Heart left ventricle (tissue), 16 donors: ENCODE data around the gene RNF6. TPM values are rescaled to one million over a fixed set of nuclear protein-coding genes. Genes with fewer than 3 reads are reported as not detected.

Experiments
- ATAC-seq, 4 donors: fragments of 200-7000 bp; cut with Tn5 transposase; one replicate each; pipeline ENCODE4 v1.9.1; 2020 to 2022; ENCODE audit warnings: moderate library complexity in 4 of 4, mild to moderate bottlenecking in 3 of 4, moderate number of reproducible peaks in 1 of 4
- DNase-seq, 5 donors: peaks; one replicate each; pipeline ENCODE4 v3.0.0-alpha.2; 2020
- H3K27ac ChIP-seq, 12 donors: fragments of 200-600 bp; sonication (generic) in 4 of 12; one replicate each; pipeline versions ENCODE4 v1.5.0 to v1.8.0; 2016 to 2022; ENCODE audit warnings: mild to moderate bottlenecking in 2 of 12
- H3K27me3 ChIP-seq, 9 donors: fragments of 200-600 bp; sonication (generic) in 2 of 9; one replicate each; pipeline versions ENCODE4 v1.5.1 to v1.8.0; 2016 to 2022; ENCODE audit warnings: mild to moderate bottlenecking in 3 of 9
- H3K36me3 ChIP-seq, 9 donors: fragments of 200-600 bp; sonication (generic) in 2 of 9; one replicate each; pipeline versions ENCODE4 v1.5.0 to v1.8.0; 2018 to 2022; ENCODE audit warnings: mild to moderate bottlenecking in 2 of 9
- H3K4me1 ChIP-seq, 12 donors: fragments of 200-600 bp; sonication (generic) in 4 of 12; one replicate each; pipeline versions ENCODE4 v1.5.0 to v1.8.0; 2016 to 2022; ENCODE audit warnings: mild to moderate bottlenecking in 3 of 12
- H3K4me3 ChIP-seq, 12 donors: fragments of 200-600 bp; sonication (generic) in 4 of 12; one replicate each; pipeline versions ENCODE4 v1.5.0 to v1.8.0; 2017 to 2022; ENCODE audit warnings: mild to moderate bottlenecking in 9 of 12, moderate library complexity in 4 of 12
- H3K9me3 ChIP-seq, 12 donors: fragments of 200-600 bp; sonication (generic) in 4 of 12; one replicate each; pipeline versions ENCODE4 v1.5.0 to v1.8.0; 2016 to 2022; ENCODE audit warnings: mild to moderate bottlenecking in 1 of 12
- CTCF ChIP-seq, 12 donors: fragments of 200-600 bp; sonication (generic) in 4 of 12; IDR thresholded peaks; one replicate each; pipeline versions ENCODE4 v1.5.0 to v1.8.0; 2018 to 2022; ENCODE audit warnings: antibody characterized with exemption in 12 of 12, mild to moderate bottlenecking in 5 of 12
- POLR2A ChIP-seq, 2 donors: fragments of 450-650 bp; IDR thresholded peaks; one replicate each; pipeline ENCODE4 v1.6.1; 2017; ENCODE audit warnings: antibody characterized with exemption in 2 of 2, mild to moderate bottlenecking in 2 of 2, moderate library complexity in 2 of 2
- WGBS, 4 donors: extraction: QIAGEN DNeasy Blood & Tissue Kit in 2 of 4; methylation state at CpG; one replicate each; pipeline versions ENCODE4 v1.1.5 to v1.1.7; 2013 to 2018; 5-methylcytosine and 5-hydroxymethylcytosine counted together
- intact Hi-C, 10 donors: fragments of 100-400 bp; cut with DNase I; formaldehyde crosslinking; loops; one replicate each; pipeline versions ENCODE4 v1.11.1 to v1.14.2; 2022
- polyA plus RNA-seq, 2 donors: library from polyadenylated mRNA; stranded (reverse); fragments of 200-250 nt; gene quantifications; one replicate each; pipeline ENCODE4 v1.2.3, GENCODE V29; 2013
- total RNA-seq, 9 donors: library from RNA; depleted of rRNA in 2 of 9; stranded (reverse); fragments of >200 nt in 2 of 9; fragmentation: NEBNext Ultra II Directional in 3 of 9; extraction: Animal tissue kit (Norgen Biotek cat#: 25700) in 3 of 9; gene quantifications; one replicate each; pipeline versions ENCODE4 v1.1.0 to v1.2.4, GENCODE V29; 2016 to 2023
- donor health status: ischemic (EF 13 %, LVEDD 7.1; RV severe dilation, severe dysfunction).
- donor health status: healthy with polysubstance abuse.
- donor health status: DM: no; HTN: yes; CAD: no.
- donor health status: DM: no; HTN: no; CAD: no.
- donor health status: ischemic (EF 25% LVEDD 6.9; RV normal size, moderate dysfunction).
- donor health status: ischemic (EF 25% LVEDD 5.7; RV mildly dilated, moderate dysfunction).
- donor health status: healthy.
- donor health status: DM: yes; HTN: yes; CAD: no.
- donor health status: ischemic (EF 35%, LVEDD 5.7; RV mildly dilated, moderate dysfunction).
- donor health status: nonischemic (EF 11% LVEDD 7.7; RV severe dilation, severe dysfunction).
- donor health status: DM: yes; HTN: yes; CAD: no.
- donor health status: PGD.
- donor health status: ischemic (EF 29% LVEDD 5.4; RV normal size, mild dysfunction).
- donor health status: nonischemic (EF 23%, LVEDD 6.1; RV moderate dilation, normal function).

RNF6 gene
- total and polyA plus RNA-seq, 11 donors, result 8.6 to 38.2 (median 23.8) TPM

- Histone ChIP-seq H3K27me3 (no peaks in the 10 kb centered on the region), H3K4me3 (no peak overlapping the region), H3K27ac (no peak overlapping the region), H3K4me1 (peaks cover 0 to 13% (median 0%) of the 10 kb centered on the region in 12 donors), H3K36me3 (no peaks in the 10 kb centered on the region), H3K9me3 (no peaks in the 10 kb centered on the region)
- 55 to 62% (median 56%) methylated on average over 2 of the region's 2 CpGs for WGBS, 4 donors
- intact Hi-C loops, result loop anchor here in 1 of 10 donors (2.0 kb wide), 1 partner anchor 17 kb away; no protein-coding TSS in a partner anchor
- no peak for ATAC-seq
- no peak for DNase-seq
- TF ChIP-seq CTCF (IDR thresholded peaks at IDR 0.05), result no peak
- TF ChIP-seq POLR2A (IDR thresholded peaks at IDR 0.05), result no peak
These were observed 6.0 kb upstream of the RNF6 start for GRCh38 chr13:26228096-26228495.

DNA sequence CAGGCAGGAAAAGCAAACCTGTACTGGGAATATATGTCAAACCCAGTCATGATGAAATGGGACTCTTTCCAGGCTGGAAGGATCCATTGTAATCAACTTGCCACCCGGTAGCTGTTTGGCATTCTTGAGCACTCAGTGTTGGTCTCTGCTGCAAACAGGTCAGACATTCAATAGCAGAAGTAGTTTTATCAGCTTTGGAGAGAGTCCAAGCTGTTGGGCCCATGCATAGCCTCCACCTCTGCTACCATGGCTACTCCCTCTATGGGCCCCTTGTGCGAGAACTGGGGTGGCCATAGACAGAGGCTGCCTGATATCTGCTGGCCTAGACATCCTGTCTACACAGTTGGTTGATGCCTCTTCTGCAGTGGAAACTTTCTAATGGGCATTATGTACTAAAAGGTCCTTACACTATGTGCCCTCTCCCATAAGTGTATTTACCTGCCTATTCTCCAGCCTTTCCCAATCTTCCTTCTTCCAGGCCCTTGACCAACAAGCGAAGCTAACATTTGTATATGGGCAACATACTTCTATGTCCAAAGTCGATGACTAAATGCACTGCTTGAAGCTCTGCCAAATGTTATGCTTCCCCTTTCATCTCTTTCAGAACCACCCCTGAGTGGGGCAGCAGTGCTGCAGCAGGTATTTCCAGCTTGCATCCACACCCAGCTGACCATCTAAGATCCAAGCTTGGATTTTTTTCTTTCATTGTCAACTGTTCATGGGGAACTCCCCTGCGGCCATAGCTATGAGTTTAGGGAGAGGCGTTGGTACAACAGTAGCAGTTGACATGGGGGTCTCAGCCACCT, 5.3 kb upstream of the RNF6 start:
- DNase-seq (no peak), ATAC-seq (no peak)
- Histone ChIP-seq H3K27me3 (no peaks in the 10 kb centered on the region), H3K4me1 (peaks cover 0 to 14% (median 2%) of the 10 kb centered on the region in 12 donors), H3K36me3 (no peaks in the 10 kb centered on the region), H3K27ac (no peak overlapping the region), H3K9me3 (no peaks in the 10 kb centered on the region), H3K4me3 (no peak overlapping the region)
- intact Hi-C loops, result no loop called here
- WGBS, 4 donors, result 71 to 81% (median 77%) methylated on average over 6 of the region's 6 CpGs
- no peak for TF ChIP-seq POLR2A (IDR thresholded peaks at IDR 0.05)
- TF ChIP-seq CTCF (IDR thresholded peaks at IDR 0.05), result no peak

DNA sequence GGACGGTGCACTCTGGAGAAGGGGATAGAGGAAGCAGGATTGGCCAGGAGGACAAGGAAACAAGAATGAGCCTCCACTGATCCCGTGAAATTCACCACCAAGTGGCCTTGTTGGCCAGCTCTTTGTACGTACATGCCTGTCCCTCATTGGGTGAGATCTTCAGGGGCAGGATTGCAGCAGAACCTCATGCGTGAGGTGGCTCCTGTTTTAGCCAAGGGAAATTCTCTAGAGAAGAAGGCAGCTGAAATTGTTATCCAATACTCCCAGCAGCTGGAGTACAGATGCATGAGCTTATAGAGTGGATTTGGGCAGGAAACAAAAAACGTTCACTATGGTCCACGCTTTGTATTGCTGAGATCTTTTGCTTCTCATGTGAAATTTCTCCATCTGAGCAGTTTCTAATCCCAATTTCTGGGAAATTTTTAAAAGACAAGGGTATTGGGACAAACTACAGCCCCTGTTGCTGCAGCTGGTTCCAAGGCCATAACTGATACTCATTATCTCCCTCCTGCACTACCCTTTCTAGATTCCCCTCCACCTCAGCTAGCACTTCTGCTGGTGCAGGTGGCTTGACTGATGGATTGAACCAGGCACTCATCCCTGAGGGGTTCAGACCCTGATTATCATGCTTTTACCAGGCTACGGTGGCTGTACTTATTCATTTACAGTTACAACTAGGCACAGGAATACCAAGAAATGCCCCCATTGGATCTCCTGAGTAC, 3.9 kb upstream of the RNF6 start:
- Histone ChIP-seq H3K36me3 (no peaks in the 10 kb centered on the region), H3K9me3 (no peaks in the 10 kb centered on the region), H3K4me1 (peaks cover 0 to 16% (median 5%) of the 10 kb centered on the region in 12 donors), H3K27ac (no peak overlapping the region), H3K4me3 (no peak overlapping the region), H3K27me3 (no peaks in the 10 kb centered on the region)
- intact Hi-C loops, result no loop called here
- 68 to 74% (median 71%) methylated on average over 7 of the region's 7 CpGs for WGBS, 4 donors
- DNase-seq (no peak), ATAC-seq (no peak)
- TF ChIP-seq POLR2A (IDR thresholded peaks at IDR 0.05) (no peak), CTCF (IDR thresholded peaks at IDR 0.05) (no peak)

GRCh38 chr13:26222520-26223046, 469 bp upstream of the RNF6 start:
- peak; percentile 19 to 79 (median 71) for ATAC-seq
- peak overlapping the region; percentile 90 to 99 (median 96) for H3K27ac ChIP-seq
- 21 to 28% (median 25%) methylated on average over 16 of the region's 16 CpGs for WGBS, 4 donors

More at GRCh38 chr13:26222520-26223046, 469 bp upstream of the RNF6 start:
- peaks cover 0 to 29% (median 26%) of the 10 kb centered on the region in 9 donors for H3K36me3 ChIP-seq
- peaks cover 4 to 33% (median 21%) of the 10 kb centered on the region in 12 donors for H3K4me1 ChIP-seq
- H3K9me3 ChIP-seq, result no peaks in the 10 kb centered on the region
- no peak for TF ChIP-seq CTCF (IDR thresholded peaks at IDR 0.05)
- no peak for TF ChIP-seq POLR2A (IDR thresholded peaks at IDR 0.05)
- no peak for DNase-seq
- intact Hi-C loops, result loop anchor here in 3 of 10 donors (2.0 to 5.0 kb wide), 3 partner anchors 30 to 35 kb away; no protein-coding TSS in a partner anchor
- H3K27me3 ChIP-seq, result no peaks in the 10 kb centered on the region
- H3K4me3 ChIP-seq, result peak overlapping the region; percentile 70 to 99 (median 90)
